ENCODE measurements around the gene FAM241B.

FAM241B gene

GRCh38 chr10:69642747-69643146 lies 12.7 kb downstream of the FAM241B start:
- Histone ChIP-seq H4K20me1 (ENCODE audit: insufficient read depth, low read length) (no peaks in the 10 kb centered on the region), H3K36me3 (replicated peaks; ENCODE audit: insufficient read depth, low read length) (no peaks in the 10 kb centered on the region), H3K4me2 (ENCODE audit: low read depth, low read length) (no peak overlapping the region), H3K9me3 (replicated peaks; ENCODE audit: insufficient read depth, low read length) (no peaks in the 10 kb centered on the region), H3K27me3 (replicated peaks; ENCODE audit: insufficient read depth, low read length) (peaks cover 59% of the 10 kb centered on the region), H3F3A (ENCODE audit: insufficient read depth, low read length) (no peaks in the 10 kb centered on the region), H2AFZ (ENCODE audit: low read length) (no peak overlapping the region), H3K79me2 (ENCODE audit: low read length) (no peaks in the 10 kb centered on the region), H3K4me1 (ENCODE audit: low read length) (no peaks in the 10 kb centered on the region), H3K4me3 (ENCODE audit: low read length) (no peak overlapping the region), H3K27ac (ENCODE audit: low read length) (no peak overlapping the region), H3K9me2 (replicated peaks; ENCODE audit: insufficient read depth, low read length) (no peaks in the 10 kb centered on the region), H3K9ac (ENCODE audit: low read length) (no peak overlapping the region)
- TF ChIP-seq CTCF (IDR thresholded peaks at IDR 0.05; ENCODE audit: low read length), result no peak
- TF ChIP-seq EZH2 (optimal IDR thresholded peaks at IDR 0.05; ENCODE audit: low read depth, low read length), result no peak
- no peak for TF ChIP-seq EZH2phosphoT487 (IDR thresholded peaks at IDR 0.05; ENCODE audit: low read length)
- DNase-seq, result no peak

- H3K36me3 ChIP-seq (replicated peaks; ENCODE audit: insufficient read depth, low read length), result no peaks in the 10 kb centered on the region
- no peak overlapping the region for H2AFZ ChIP-seq (ENCODE audit: low read length)
- H3K4me2 ChIP-seq (ENCODE audit: low read depth, low read length), result no peak overlapping the region
- H3F3A ChIP-seq (ENCODE audit: insufficient read depth, low read length), result no peaks in the 10 kb centered on the region
- no peak overlapping the region for H3K27ac ChIP-seq (ENCODE audit: low read length)
- TF ChIP-seq EZH2phosphoT487 (IDR thresholded peaks at IDR 0.05; ENCODE audit: low read length), result no peak
- TF ChIP-seq CTCF (IDR thresholded peaks at IDR 0.05; ENCODE audit: low read length), result no peak
- TF ChIP-seq EZH2 (optimal IDR thresholded peaks at IDR 0.05; ENCODE audit: low read depth, low read length), result no peak
- H3K27me3 ChIP-seq (replicated peaks; ENCODE audit: insufficient read depth, low read length), result peaks cover 63% of the 10 kb centered on the region
- no peaks in the 10 kb centered on the region for H4K20me1 ChIP-seq (ENCODE audit: insufficient read depth, low read length)
- H3K9me2 ChIP-seq (replicated peaks; ENCODE audit: insufficient read depth, low read length), result no peaks in the 10 kb centered on the region
- H3K9me3 ChIP-seq (replicated peaks; ENCODE audit: insufficient read depth, low read length), result no peaks in the 10 kb centered on the region
- no peaks in the 10 kb centered on the region for H3K79me2 ChIP-seq (ENCODE audit: low read length)
- no peak overlapping the region for H3K4me3 ChIP-seq (ENCODE audit: low read length)
- no peak overlapping the region for H3K9ac ChIP-seq (ENCODE audit: low read length)
- no peaks in the 10 kb centered on the region for H3K4me1 ChIP-seq (ENCODE audit: low read length)
- no peak for DNase-seq
Observed at GRCh38 chr10:69643779-69644657, 14.0 kb downstream of the FAM241B start.

GRCh38 chr10:69644658-69645295 lies 14.7 kb downstream of the FAM241B start:
- DNase-seq, result no peak
- H4K20me1 ChIP-seq (ENCODE audit: insufficient read depth, low read length), result no peaks in the 10 kb centered on the region
- no peaks in the 10 kb centered on the region for H3K9me2 ChIP-seq (replicated peaks; ENCODE audit: insufficient read depth, low read length)
- H3K4me1 ChIP-seq (ENCODE audit: low read length), result no peaks in the 10 kb centered on the region
- H2AFZ ChIP-seq (ENCODE audit: low read length), result no peak overlapping the region
- H3K36me3 ChIP-seq (replicated peaks; ENCODE audit: insufficient read depth, low read length), result no peaks in the 10 kb centered on the region
- peaks cover 64% of the 10 kb centered on the region for H3K27me3 ChIP-seq (replicated peaks; ENCODE audit: insufficient read depth, low read length)
- H3K4me2 ChIP-seq (ENCODE audit: low read depth, low read length), result no peak overlapping the region
- peak; percentile 84 for TF ChIP-seq CTCF (IDR thresholded peaks at IDR 0.05; ENCODE audit: low read length)
- no peak for TF ChIP-seq EZH2 (optimal IDR thresholded peaks at IDR 0.05; ENCODE audit: low read depth, low read length)
- no peaks in the 10 kb centered on the region for H3F3A ChIP-seq (ENCODE audit: insufficient read depth, low read length)
- H3K4me3 ChIP-seq (ENCODE audit: low read length), result no peak overlapping the region
- no peaks in the 10 kb centered on the region for H3K9me3 ChIP-seq (replicated peaks; ENCODE audit: insufficient read depth, low read length)
- H3K9ac ChIP-seq (ENCODE audit: low read length), result no peak overlapping the region
- H3K79me2 ChIP-seq (ENCODE audit: low read length), result no peaks in the 10 kb centered on the region
- H3K27ac ChIP-seq (ENCODE audit: low read length), result no peak overlapping the region

All from MM.1S (cell line).